ENCODE results near the gene CBLIF. TPM values are rescaled to one million over a fixed set of nuclear protein-coding genes. Genes with fewer than 3 reads are reported as not detected.
A peak's percentile ranks its signal among the peaks of the same experiment; 100 is the strongest.

Gene CBLIF
- total and polyA plus RNA-seq, 2 of the 13 experiments (the other 11 are each of a cell fraction or from before 2014, with no cell fraction given), result not detected

DNA sequence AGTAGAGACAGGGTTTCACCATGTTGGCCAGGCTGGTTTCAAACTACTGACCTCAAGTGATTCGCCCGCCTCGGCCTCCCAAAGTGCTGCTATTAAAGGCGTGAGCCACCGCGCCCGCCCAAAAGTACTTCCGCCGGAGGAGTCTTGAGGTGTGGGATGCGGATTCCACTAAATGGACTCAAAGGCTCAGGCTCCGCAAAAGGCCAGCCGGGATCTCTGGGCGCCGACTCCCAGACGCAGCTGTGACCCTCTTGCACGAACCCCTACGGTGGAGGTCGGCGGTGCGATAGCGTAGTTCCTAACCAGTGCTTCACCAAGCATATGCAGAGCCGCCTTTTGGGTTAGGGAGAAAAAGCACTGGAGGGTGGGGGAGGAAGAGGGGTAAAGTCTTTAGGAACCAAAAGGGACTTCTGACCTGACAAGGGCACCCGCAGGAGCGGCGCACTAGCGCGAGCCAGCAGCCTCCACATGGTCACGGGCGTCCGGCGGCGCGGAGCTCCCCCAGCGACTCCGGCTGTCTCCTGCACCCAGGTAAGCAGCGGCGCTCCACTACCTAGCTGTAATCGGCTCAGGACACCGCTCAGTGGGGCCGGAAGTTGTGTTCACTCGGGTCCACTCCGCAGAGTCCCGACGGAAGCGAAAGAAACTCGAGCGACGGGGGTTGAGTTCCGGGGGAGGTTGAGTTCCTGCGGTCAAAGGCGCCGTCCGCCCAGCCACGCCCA, 34.9 kb downstream of the CBLIF start, which contains the start of gene MRPL16 (continued):
- TF ChIP-seq, protein P1, sequence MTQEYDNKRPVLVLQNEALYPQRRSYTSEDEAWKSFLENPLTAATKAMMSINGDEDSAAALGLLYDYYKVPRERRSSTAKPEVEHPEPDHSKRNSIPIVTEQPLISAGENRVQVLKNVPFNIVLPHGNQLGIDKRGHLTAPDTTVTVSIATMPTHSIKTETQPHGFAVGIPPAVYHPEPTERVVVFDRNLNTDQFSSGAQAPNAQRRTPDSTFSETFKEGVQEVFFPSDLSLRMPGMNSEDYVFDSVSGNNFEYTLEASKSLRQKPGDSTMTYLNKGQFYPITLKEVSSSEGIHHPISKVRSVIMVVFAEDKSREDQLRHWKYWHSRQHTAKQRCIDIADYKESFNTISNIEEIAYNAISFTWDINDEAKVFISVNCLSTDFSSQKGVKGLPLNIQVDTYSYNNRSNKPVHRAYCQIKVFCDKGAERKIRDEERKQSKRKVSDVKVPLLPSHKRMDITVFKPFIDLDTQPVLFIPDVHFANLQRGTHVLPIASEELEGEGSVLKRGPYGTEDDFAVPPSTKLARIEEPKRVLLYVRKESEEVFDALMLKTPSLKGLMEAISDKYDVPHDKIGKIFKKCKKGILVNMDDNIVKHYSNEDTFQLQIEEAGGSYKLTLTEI (CRISPR knock-in tag; conservative IDR thresholded peaks at IDR 0.05), result no peak
- TF ChIP-seq ZNF652 (CRISPR knock-in tag; IDR thresholded peaks at IDR 0.05; ENCODE audit: borderline replicate concordance, low read depth), result peak; percentile 35; the same call in 1 of the 2 replicates
- no peak for TF ChIP-seq ZBTB1 (CRISPR knock-in tag; IDR thresholded peaks at IDR 0.05; ENCODE audit: borderline replicate concordance)
- 0 out of 2 replicates have a peak, but pooled peaks have one; percentile 75 for TF ChIP-seq MTF2 (CRISPR knock-in tag; IDR thresholded peaks at IDR 0.05; ENCODE audit: borderline replicate concordance)
- peak; percentile 73 for TF ChIP-seq HDAC1 (CRISPR knock-in tag; IDR thresholded peaks at IDR 0.05)
- TF ChIP-seq FOXA1 (IDR thresholded peaks at IDR 0.05), result no peak
- peak; percentile 42 for TF ChIP-seq FOXA1 (CRISPR knock-in tag; IDR thresholded peaks at IDR 0.05)
- TF ChIP-seq, protein P2, sequence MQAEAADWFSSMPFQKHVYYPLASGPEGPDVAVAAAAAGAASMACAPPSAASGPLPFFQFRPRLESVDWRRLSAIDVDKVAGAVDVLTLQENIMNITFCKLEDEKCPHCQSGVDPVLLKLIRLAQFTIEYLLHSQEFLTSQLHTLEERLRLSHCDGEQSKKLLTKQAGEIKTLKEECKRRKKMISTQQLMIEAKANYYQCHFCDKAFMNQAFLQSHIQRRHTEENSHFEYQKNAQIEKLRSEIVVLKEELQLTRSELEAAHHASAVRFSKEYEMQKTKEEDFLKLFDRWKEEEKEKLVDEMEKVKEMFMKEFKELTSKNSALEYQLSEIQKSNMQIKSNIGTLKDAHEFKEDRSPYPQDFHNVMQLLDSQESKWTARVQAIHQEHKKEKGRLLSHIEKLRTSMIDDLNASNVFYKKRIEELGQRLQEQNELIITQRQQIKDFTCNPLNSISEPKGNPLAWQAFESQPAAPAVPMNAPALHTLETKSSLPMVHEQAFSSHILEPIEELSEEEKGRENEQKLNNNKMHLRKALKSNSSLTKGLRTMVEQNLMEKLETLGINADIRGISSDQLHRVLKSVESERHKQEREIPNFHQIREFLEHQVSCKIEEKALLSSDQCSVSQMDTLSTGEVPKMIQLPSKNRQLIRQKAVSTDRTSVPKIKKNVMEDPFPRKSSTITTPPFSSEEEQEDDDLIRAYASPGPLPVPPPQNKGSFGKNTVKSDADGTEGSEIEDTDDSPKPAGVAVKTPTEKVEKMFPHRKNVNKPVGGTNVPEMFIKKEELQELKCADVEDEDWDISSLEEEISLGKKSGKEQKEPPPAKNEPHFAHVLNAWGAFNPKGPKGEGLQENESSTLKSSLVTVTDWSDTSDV (CRISPR knock-in tag; IDR thresholded peaks at IDR 0.05), result no peak
- no peak for TF ChIP-seq CCDC6 (CRISPR knock-in tag; IDR thresholded peaks at IDR 0.05)
- TF ChIP-seq, protein P3, sequence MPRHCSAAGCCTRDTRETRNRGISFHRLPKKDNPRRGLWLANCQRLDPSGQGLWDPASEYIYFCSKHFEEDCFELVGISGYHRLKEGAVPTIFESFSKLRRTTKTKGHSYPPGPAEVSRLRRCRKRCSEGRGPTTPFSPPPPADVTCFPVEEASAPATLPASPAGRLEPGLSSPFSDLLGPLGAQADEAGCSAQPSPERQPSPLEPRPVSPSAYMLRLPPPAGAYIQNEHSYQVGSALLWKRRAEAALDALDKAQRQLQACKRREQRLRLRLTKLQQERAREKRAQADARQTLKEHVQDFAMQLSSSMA (CRISPR knock-in tag; IDR thresholded peaks at IDR 0.05), result 0 out of 2 replicates have a peak, but pooled peaks have one; percentile 26
- no peak for TF ChIP-seq ZNF724P (CRISPR knock-in tag; IDR thresholded peaks at IDR 0.05; ENCODE audit: borderline replicate concordance)
- TF ChIP-seq, protein P4, sequence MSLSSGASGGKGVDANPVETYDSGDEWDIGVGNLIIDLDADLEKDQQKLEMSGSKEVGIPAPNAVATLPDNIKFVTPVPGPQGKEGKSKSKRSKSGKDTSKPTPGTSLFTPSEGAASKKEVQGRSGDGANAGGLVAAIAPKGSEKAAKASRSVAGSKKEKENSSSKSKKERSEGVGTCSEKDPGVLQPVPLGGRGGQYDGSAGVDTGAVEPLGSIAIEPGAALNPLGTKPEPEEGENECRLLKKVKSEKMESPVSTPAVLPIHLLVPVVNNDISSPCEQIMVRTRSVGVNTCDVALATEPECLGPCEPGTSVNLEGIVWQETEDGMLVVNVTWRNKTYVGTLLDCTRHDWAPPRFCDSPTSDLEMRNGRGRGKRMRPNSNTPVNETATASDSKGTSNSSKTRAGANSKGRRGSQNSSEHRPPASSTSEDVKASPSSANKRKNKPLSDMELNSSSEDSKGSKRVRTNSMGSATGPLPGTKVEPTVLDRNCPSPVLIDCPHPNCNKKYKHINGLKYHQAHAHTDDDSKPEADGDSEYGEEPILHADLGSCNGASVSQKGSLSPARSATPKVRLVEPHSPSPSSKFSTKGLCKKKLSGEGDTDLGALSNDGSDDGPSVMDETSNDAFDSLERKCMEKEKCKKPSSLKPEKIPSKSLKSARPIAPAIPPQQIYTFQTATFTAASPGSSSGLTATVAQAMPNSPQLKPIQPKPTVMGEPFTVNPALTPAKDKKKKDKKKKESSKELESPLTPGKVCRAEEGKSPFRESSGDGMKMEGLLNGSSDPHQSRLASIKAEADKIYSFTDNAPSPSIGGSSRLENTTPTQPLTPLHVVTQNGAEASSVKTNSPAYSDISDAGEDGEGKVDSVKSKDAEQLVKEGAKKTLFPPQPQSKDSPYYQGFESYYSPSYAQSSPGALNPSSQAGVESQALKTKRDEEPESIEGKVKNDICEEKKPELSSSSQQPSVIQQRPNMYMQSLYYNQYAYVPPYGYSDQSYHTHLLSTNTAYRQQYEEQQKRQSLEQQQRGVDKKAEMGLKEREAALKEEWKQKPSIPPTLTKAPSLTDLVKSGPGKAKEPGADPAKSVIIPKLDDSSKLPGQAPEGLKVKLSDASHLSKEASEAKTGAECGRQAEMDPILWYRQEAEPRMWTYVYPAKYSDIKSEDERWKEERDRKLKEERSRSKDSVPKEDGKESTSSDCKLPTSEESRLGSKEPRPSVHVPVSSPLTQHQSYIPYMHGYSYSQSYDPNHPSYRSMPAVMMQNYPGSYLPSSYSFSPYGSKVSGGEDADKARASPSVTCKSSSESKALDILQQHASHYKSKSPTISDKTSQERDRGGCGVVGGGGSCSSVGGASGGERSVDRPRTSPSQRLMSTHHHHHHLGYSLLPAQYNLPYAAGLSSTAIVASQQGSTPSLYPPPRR (CRISPR knock-in tag; IDR thresholded peaks at IDR 0.05; ENCODE audit: borderline replicate concordance), result no peak
- TF ChIP-seq NONO (IDR thresholded peaks at IDR 0.05), result no peak
- TF ChIP-seq NONO (CRISPR knock-in tag; conservative IDR thresholded peaks at IDR 0.05), result peak; percentile 78
- peak; percentile 37; the same call in 1 of the 2 replicates for TF ChIP-seq HNF4G (IDR thresholded peaks at IDR 0.05; ENCODE audit: borderline replicate concordance, low read depth, low read length)
- TF ChIP-seq HNF4G (CRISPR knock-in tag; IDR thresholded peaks at IDR 0.05; ENCODE audit: borderline replicate concordance, low read depth), result peak; percentile 56; the same call in 1 of the 2 replicates
- TF ChIP-seq MAFF (IDR thresholded peaks at IDR 0.05; ENCODE audit: low read depth, low read length), result no peak
